Lung (tissue), 12 donors: ENCODE measurements around the gene PHF19. TPM values are rescaled to one million over a fixed set of nuclear protein-coding genes. Genes with fewer than 3 reads are reported as not detected.
A peak's percentile ranks its signal among the peaks of the same experiment; 100 is the strongest.

Experiments used
- ATAC-seq: fragments of 200-7000 bp; cut with Tn5 transposase; one replicate; pipeline ENCODE4 v1.9.1; 2020; ENCODE audit warnings: moderate number of reproducible peaks; ENCODE audit not compliant: insufficient read depth, low FRiP score
- DNase-seq, 3 donors: peaks; one replicate each; pipeline ENCODE4 v3.0.0-alpha.2; 2013 to 2017
- H3K27ac ChIP-seq, 2 donors: one replicate each; pipeline ENCODE4 v1.5.1; 2013; ENCODE audit warnings: mild to moderate bottlenecking in 2 of 2, moderate library complexity in 2 of 2, control low read depth in 1 of 2, inconsistent platforms in 1 of 2, low read depth in 1 of 2, low read length in 1 of 2
- H3K27me3 ChIP-seq, 3 donors: one replicate each; pipeline ENCODE4 v1.5.1; 2013; ENCODE audit warnings: low read length in 2 of 3; ENCODE audit not compliant: control insufficient read depth in 3 of 3, insufficient read depth in 3 of 3
- H3K36me3 ChIP-seq, 4 donors: one replicate each; pipeline ENCODE4 v1.5.1; 2013; ENCODE audit warnings: low read length in 4 of 4, mild to moderate bottlenecking in 1 of 4, moderate library complexity in 1 of 4; ENCODE audit not compliant: control insufficient read depth in 4 of 4, insufficient read depth in 4 of 4
- H3K4me1 ChIP-seq, 5 donors: one replicate each; pipeline ENCODE4 v1.5.1; 2013; ENCODE audit warnings: low read length in 5 of 5, mild to moderate bottlenecking in 2 of 5, moderate library complexity in 1 of 5; ENCODE audit not compliant: control insufficient read depth in 5 of 5, insufficient read depth in 5 of 5
- H3K4me3 ChIP-seq: one replicate; pipeline ENCODE4 v1.5.1; 2013; ENCODE audit warnings: mild to moderate bottlenecking, control low read depth, moderate library complexity
- H3K9ac ChIP-seq, 2 donors: one replicate each; pipeline ENCODE4 v1.5.1; 2013; ENCODE audit warnings: low read length in 2 of 2, control low read depth in 1 of 2; ENCODE audit not compliant: insufficient read depth in 1 of 2
- H3K9me3 ChIP-seq, 4 donors: one replicate each; pipeline ENCODE4 v1.5.1; 2013; ENCODE audit warnings: low read length in 3 of 4, mild to moderate bottlenecking in 1 of 4, moderate library complexity in 1 of 4; ENCODE audit not compliant: control insufficient read depth in 4 of 4, insufficient read depth in 3 of 4
- WGBS, 2 donors: extraction: QIAGEN DNeasy Blood & Tissue Kit; methylation state at CpG; one replicate each; pipeline ENCODE4 v1.1.7; 2013; 5-methylcytosine and 5-hydroxymethylcytosine counted together
- polyA plus RNA-seq, 2 donors: library from polyadenylated mRNA; stranded (reverse); fragments of 200-250 nt; gene quantifications; one replicate each; pipeline ENCODE4 v1.2.1, GENCODE V29; 2013
- total RNA-seq, 2 donors: library from RNA; depleted of rRNA in 1 of 2; stranded (reverse); fragments of >200 nt in 1 of 2; gene quantifications; one replicate each; pipeline ENCODE4 v1.2.1, GENCODE V29; 2014 to 2021
- TF ChIP-seq, protein P1 (sequence below): IDR thresholded peaks from 2 replicates; pipeline ENCODE4 v1.5.1; 2012; ENCODE audit warnings: mild to moderate bottlenecking; ENCODE audit errors: control extremely low read depth, extremely low read depth
- donor health status: control.
- donor health status: control.
- donor health status: Bipolar disorder and iron deficiency.
- donor health status: healthy.
- donor health status: DM: yes; HTN: yes; CAD: no.

PHF19 gene
- total and polyA plus RNA-seq, 4 donors, result 20.3 to 25.1 (median 21.7) TPM

GRCh38 chr9:120842685-120843485 is 34.1 kb downstream of the PHF19 start, which contains the start of gene PSMD5:
Gene PSMD5, minus strand, starts transcription at chr9:120842922. Its CDS starts 13 bp downstream, at chr9:120842909.
- Histone ChIP-seq H3K27me3 (no peaks in the 10 kb centered on the region), H3K4me3 (peak within 1 kb of the TSS; percentile 80), H3K9ac (peak within 1 kb of the TSS; percentile 80 to 90), H3K36me3 (peaks cover 0 to 4% (median 1%) of the 10 kb centered on the region in 4 donors), H3K9me3 (no peaks in the 10 kb centered on the region), H3K4me1 (peaks cover 0 to 14% (median 2%) of the 10 kb centered on the region in 5 donors), H3K27ac (peak within 1 kb of the TSS; percentile 89 to 91)
- TF ChIP-seq, protein P1, sequence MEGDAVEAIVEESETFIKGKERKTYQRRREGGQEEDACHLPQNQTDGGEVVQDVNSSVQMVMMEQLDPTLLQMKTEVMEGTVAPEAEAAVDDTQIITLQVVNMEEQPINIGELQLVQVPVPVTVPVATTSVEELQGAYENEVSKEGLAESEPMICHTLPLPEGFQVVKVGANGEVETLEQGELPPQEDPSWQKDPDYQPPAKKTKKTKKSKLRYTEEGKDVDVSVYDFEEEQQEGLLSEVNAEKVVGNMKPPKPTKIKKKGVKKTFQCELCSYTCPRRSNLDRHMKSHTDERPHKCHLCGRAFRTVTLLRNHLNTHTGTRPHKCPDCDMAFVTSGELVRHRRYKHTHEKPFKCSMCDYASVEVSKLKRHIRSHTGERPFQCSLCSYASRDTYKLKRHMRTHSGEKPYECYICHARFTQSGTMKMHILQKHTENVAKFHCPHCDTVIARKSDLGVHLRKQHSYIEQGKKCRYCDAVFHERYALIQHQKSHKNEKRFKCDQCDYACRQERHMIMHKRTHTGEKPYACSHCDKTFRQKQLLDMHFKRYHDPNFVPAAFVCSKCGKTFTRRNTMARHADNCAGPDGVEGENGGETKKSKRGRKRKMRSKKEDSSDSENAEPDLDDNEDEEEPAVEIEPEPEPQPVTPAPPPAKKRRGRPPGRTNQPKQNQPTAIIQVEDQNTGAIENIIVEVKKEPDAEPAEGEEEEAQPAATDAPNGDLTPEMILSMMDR, result no peak
- WGBS, 2 donors, result 2 to 7% methylated on average over 61 to 62 of the region's 62 CpGs
- ATAC-seq, result peak; percentile 99
- DNase-seq, result peak; percentile 98 to 99 (median 99)

DNA sequence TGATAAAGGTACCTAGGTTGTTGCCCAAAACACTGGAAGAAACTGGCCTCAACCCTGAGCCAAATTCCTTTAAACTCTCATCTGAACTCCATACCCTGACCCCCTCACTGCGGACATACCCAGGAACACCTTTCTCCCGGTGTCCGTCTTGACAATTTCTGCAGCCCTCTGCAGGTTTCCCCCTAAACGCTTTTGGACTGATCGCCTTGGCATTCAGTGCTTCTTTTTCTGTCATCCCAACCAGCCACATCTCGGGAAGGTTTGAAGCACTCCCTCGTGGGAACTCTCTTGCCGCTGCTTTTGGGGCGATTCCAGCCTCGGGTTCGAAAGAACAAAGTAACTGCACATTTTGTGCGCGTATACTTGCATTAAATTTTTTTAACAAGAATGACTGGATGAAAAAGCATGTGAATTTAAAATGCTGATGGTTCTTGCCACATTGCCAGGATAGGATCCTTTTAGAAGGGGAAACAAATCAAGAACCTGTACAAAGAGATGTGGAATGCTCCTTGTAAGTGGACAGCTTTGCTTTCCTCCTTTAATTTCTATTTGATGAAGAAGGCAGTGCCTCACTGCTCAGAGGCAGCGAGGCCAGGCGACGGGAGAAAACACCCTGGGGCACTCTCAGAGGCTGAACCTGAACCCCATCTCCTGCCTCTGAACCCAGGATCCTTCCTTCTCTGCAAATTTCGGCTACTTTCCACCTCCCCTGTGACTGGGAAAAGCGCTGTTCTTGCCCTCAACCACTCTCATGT is 34.9 kb downstream of the PHF19 start:
- H3K36me3 ChIP-seq, result peaks cover 0 to 4% (median 1%) of the 10 kb centered on the region in 4 donors
- TF ChIP-seq, protein P1, result no peak
- H3K9me3 ChIP-seq, result no peaks in the 10 kb centered on the region
- 39 to 58% methylated on average over 18 of the region's 18 CpGs for WGBS, 2 donors
- H3K4me3 ChIP-seq, result peak overlapping the region; percentile 80
- peaks cover 0 to 14% (median 2%) of the 10 kb centered on the region in 5 donors for H3K4me1 ChIP-seq
- peak overlapping the region; percentile 80 to 91 for H3K27ac ChIP-seq
- no peaks in the 10 kb centered on the region for H3K27me3 ChIP-seq
- peak overlapping the region; percentile 80 to 90 for H3K9ac ChIP-seq
- peak in 1 of 3 donors; percentile 15 for DNase-seq
- ATAC-seq, result peak; percentile 3

- Histone ChIP-seq H3K9me3 (no peaks in the 10 kb centered on the region), H3K9ac (peak overlapping the region in 1 of 2 donors; percentile 40), H3K27me3 (no peaks in the 10 kb centered on the region), H3K27ac (no peak overlapping the region), H3K36me3 (peaks cover 0 to 3% (median 1%) of the 10 kb centered on the region in 4 donors), H3K4me3 (no peak overlapping the region), H3K4me1 (peaks cover 0 to 14% (median 2%) of the 10 kb centered on the region in 5 donors)
- DNase-seq (no peak), ATAC-seq (no peak)
- 68 to 82% methylated on average over 2 of the region's 2 CpGs for WGBS, 2 donors
- TF ChIP-seq, protein P1, result no peak
These were observed 37.8 kb downstream of the PHF19 start for GRCh38 chr9:120839146-120839545.
